HG03060 (cell line): ENCODE measurements around the gene CXCL14.
"Not testable (repeated sequence)": the region's sequence is repeated elsewhere in the genome, so short reads cannot be mapped to it uniquely, and the experiment has no call there.

Source experiments
- ATAC-seq: cut with Tn5 transposase; IDR thresholded peaks from one replicate; pipeline ENCODE4 v1.9.1; 2021; ENCODE audit warnings: low read depth, moderate number of reproducible peaks; ENCODE audit not compliant: unreplicated experiment

Gene CXCL14

DNA sequence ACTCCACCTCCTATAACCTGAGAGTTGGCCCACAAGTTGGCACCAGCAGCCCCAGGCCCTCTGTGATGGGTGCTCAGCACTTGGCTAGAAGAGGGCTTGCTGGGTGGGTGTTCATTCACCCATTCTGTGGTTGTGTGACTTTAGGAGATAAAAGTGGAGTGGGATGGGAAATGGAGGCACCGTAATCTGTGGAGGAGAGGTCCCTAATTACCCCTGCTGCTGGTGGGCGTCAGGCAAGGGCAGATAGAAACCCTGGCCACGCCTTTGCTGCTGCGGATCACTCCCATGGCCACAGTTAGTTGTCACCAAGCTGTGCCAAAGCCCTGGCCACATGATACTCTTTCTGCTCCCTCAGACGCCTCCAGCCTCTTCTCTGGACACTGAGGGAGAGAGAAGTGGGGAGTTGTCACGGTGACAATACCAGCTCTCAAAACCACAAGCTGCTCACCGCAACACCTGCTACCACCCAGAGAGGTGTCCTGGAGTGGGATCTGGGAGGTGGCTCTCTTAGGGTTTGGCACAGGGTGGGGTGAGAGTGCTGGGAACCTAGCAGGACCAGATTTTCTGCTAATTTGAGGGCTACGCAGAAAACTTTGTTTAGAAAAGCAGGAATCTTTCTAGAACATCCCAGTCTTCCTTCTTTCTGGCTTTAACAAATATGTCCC is 31.1 kb downstream of the CXCL14 start:
- ATAC-seq = no peak

GRCh38 chr5:135546912-135547311 is 31.9 kb downstream of the CXCL14 start:
- ATAC-seq = no peak

- ATAC-seq = no peak
Observed at GRCh38 chr5:135546101-135546500, 32.7 kb downstream of the CXCL14 start.

- no peak for ATAC-seq
Observed at GRCh38 chr5:135545099-135545498, 33.7 kb downstream of the CXCL14 start.

DNA sequence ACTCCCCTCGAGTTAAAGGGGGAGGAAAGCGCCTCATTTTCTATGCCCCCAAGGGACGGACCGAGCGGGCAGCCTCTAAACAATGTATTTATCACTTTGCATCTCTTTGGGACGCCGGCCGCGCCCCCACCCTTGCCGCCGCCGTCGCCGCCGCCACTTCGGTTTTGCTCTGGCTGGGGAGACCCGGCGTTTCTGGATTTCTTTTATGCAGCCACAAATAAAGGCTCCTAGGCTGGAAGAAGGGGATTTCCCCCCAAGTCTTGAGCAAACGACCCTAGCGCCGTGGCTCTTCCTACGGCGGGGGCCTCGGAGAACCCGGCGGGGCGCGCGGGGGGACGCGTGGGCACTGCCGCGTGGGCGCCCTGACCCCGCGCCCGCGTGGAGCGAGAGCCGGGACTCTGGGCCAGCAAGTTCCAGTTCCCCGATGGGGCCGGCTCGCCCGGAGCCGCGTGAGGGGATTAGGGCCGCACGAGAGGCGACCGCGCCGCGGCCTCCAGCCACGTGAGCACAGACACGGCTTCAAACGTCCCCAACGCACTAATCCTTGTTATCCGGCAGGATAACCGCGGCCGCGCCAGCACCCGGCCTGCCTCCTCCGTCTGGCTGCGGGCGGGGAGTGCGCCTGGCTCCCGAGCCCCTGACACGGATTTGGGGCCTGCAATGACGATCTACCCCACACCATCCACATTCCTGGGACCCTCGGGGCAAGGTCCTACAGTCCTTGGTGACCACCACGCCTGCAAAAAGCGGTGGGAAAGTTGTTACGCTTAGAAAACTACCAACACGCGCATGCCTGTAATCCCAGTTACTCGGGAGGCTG is 35.1 kb downstream of the CXCL14 start:
- ATAC-seq = no peak

- no peak for ATAC-seq
Observed at GRCh38 chr5:135543001-135543484, 35.7 kb downstream of the CXCL14 start.

GRCh38 chr5:135541807-135542502 is 36.8 kb downstream of the CXCL14 start:
- no peak for ATAC-seq

- ATAC-seq = no peak
Observed at GRCh38 chr5:135539430-135540005, 39.3 kb downstream of the CXCL14 start.

GRCh38 chr5:135538261-135538660 is 40.5 kb downstream of the CXCL14 start:
- ATAC-seq = no peak

- ATAC-seq = no peak
Observed at GRCh38 chr5:135537745-135538144, 41.0 kb downstream of the CXCL14 start.

- no peak for ATAC-seq
Observed at GRCh38 chr5:135537271-135537670, 41.5 kb downstream of the CXCL14 start.

DNA sequence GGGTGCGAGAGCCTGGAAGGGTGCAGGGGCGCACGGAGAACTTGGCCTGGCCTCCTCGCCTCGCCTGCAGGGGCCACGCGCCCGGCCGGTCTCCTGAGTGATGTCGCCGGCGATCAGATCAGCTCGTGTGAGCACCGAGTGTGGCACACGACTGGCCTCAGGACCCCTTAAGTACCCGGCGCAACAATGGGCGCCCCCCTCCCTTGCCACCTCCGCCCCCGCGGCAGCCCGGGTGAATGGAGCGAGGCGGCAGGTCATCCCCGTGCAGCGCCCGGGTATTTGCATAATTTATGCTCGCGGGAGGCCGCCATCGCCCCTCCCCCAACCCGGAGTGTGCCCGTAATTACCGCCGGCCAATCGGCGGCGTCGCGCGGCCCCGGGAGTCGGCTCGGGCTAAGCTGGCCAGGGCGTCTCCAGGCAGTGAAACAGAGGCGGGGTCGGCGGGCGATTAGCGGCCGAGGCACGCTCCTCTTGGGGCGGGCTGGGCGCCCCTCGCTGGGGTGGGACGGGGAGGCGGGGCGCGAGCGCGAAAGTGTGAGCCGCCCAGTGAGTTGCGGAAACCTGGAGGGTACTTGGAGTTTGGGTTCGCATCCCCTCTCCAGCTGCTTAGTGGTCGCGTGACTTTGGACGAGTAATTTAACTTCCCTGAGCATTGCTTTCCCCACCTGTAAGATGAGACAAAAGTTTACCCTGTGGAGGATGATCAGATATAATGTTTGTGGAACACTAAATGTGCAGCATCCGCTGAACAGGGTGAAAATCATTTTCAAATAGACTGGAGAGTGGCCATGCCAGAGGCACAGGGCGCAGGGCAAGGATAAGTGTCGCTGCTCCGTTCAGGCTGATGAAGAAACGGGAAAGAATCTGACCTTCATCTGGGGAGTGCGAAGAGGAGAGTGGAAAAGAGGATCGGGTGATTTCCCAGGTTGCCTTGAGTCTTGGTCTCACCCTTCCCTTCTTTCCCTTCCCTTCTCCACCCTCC is 42.7 kb downstream of the CXCL14 start, which contains the start of gene NEUROG1:
Gene NEUROG1 (minus strand): TSS at position 145 of the 982 bp plus-strand sequence. CDS start 274 bp downstream, outside the sequence.
- ATAC-seq = no peak

GRCh38 chr5:135535420-135535819 is 43.4 kb downstream of the CXCL14 start:
- ATAC-seq = no peak

DNA sequence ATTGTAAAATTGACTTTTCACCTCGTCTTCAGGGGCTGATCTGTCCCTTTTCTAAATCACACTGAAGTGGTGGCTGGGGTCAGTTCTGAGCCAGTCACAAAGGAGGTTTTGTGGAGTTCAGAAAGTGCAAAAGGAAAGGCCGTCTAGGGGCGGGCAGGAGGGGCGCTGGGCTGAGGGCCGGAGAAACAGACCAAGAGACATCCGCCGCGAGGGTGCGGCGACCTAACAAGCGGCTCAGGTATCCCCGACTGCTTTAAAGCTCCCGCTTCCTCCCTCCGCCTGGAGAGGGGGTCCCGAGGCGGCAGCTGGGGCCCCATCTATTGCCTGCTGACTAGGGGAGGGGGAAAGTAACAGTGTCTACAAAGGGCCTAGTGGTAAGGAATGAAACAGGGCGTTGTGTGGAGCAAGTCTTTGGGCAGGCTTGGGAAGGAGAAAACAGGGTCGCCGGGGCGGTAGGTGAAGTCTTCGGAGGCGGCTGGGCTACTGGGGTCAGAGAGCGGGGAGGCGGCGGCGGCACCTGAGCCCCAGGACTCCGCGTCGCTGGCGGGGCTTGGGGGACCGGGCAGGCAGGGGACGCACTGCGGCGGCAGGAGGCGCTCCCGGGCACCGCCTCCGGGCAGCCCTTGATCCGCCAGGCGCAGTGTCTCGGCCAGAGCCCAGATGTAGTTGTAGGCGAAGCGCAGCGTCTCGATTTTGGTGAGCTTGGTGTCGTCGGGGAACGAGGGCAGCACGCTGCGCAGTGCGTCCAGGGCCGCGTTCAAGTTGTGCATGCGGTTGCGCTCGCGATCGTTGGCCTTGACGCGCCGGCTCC is 44.0 kb downstream of the CXCL14 start:
- no peak for ATAC-seq

- ATAC-seq = no peak
Observed at GRCh38 chr5:135533794-135534193, 45.0 kb downstream of the CXCL14 start.

GRCh38 chr5:135533334-135533733 is 45.5 kb downstream of the CXCL14 start:
- no peak for ATAC-seq

GRCh38 chr5:135529576-135529975 is 49.2 kb downstream of the CXCL14 start:
- ATAC-seq = not testable (repeated sequence)

DNA sequence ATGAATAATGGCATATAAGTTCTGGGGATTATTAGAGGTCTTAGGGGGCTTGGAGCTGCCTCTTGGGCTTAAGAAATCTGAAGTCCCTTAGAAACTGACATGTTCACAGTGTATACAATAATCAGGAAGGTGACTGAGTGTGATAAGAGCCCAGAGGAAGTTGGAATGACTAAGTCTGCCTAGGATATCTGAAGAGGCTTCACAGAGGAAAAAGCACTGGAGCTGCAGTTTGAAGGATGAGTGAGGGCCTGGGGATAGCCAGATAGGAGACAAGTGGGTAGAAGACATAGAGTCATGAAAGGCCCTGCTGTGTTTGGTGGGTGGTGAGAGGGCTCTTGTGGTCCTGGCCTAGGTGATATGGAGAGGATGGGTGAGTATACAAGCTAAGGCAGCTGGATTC is 51.9 kb downstream of the CXCL14 start:
- ATAC-seq = no peak

- no peak for ATAC-seq
Observed at GRCh38 chr5:135521964-135522363, 56.8 kb downstream of the CXCL14 start.
